Stimulated activated CD8-positive, alpha-beta memory T cell treated with anti-CD3 and anti-CD28 coated beads, Interleukin-2, amount 100 ng/mL, for 1 hour (primary cell): ENCODE measurements around the gene PSME3IP1.
"Not testable (repeated sequence)": the region's sequence is repeated elsewhere in the genome, so short reads cannot be mapped to it uniquely, and the experiment has no call there.

Experiments
- DNase-seq, 2 donors: peaks; one replicate each; pipeline ENCODE4 v3.0.0-alpha.2; 2020; ENCODE audit warnings: low read depth in 2 of 2

The PSME3IP1 gene

DNA sequence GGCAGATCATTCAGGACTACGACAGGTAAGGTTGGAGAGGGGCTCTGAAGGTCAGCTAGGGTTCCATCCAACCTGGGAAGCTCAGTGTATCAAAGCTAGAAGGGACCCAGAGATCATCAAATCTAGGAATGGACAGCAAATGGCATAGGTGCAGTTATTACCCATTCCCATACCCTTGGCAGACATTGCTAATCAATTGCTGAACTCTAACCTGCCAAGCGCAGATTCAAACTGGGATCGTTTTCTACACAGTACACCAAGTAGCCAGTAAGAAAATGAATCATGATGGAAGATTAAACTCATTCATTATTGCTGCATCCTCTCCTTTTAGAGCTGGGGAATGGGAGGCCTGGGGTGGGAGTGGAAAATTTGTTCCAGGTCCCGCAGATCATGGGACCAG is 59.9 kb downstream of the PSME3IP1 start:
- DNase-seq: no peak

DNA sequence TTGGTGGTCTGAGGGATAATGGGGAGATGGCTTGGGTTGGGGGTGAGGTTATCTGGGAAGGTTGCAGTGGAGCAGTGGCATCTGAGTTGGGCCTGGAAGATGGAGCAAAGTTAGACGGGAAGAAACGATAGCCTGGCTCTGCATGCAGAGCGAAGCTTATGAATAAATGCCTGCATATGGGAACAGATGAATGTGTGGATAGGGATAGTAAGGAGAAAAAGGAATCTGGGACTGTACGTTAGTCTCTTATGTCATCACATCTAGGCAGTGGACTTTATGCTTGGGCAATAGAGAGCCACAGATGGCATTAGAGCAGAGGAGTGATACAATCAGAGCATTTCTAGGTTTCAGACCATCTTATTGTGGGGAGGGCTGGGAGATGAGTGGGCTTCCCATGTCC is 60.5 kb downstream of the PSME3IP1 start:
- no peak for DNase-seq

DNA sequence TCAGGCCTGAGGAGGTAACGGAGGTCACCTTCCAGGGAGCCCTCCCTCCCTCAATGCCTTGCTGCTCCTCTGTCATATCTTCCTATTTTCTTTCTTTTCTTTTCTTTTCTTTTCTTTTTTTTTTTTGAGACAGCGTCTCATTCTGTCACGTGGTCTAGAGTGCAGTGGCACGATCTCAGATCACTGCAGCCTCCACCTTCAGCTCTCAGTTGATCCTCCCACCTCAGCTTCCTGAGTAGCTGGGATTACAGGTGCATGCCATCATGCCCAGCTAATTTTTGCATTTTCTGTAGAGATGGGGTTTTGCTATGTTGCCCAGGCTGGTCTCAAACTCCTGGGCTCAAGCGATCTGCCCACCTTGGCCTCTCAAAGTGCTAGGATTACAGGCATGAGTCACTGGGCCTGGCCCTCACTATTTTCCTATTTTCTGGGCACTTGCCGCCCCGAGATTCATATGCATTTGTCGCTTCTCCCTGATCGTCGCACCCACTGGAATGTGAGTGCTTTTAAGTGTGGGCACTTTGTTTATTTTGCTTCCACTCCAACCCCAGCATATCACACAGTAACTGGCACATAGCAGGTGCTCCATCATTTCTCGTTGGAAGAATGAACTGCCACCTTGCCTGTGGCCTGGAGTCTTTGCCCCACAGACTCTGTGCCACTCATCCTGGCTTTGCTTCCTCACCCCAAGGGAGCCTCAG is 61.7 kb downstream of the PSME3IP1 start:
- no peak for DNase-seq

DNA sequence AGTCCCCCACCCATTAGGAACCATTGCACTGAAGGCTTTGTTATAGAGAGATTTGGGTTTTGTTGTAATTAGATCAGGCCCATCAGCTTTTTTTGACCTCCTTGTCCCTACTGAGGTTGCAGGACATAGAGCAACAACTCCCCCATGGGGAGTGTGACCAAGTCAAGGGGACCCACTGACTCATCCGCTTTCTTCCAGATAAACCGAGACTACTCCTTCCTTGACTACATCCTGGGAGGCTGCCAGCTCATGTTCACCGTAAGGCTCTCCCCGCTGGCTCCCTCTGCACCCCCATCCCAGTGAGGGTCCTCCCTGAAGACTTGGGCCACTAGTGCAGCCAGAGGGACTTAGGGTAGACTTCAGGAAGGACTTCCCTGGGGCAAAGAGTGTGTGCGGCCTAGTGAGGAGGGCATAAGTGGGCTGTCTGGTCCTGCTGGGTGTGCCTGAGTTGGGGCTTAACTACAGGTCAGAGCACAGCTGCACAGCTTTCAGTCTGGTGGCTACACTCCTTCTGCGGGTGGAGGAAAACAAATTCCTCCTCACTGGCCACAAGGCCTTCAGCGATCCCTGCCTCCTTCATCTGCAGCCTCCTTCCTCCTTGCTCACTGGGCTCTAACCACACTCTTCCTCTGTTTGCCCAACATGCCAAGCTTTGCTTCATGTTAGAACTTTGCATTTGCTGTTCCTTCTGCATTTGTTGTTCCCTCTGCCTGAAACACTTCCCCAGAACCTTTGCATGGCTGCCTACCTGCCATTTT is 62.4 kb downstream of the PSME3IP1 start:
- no peak for DNase-seq

DNA sequence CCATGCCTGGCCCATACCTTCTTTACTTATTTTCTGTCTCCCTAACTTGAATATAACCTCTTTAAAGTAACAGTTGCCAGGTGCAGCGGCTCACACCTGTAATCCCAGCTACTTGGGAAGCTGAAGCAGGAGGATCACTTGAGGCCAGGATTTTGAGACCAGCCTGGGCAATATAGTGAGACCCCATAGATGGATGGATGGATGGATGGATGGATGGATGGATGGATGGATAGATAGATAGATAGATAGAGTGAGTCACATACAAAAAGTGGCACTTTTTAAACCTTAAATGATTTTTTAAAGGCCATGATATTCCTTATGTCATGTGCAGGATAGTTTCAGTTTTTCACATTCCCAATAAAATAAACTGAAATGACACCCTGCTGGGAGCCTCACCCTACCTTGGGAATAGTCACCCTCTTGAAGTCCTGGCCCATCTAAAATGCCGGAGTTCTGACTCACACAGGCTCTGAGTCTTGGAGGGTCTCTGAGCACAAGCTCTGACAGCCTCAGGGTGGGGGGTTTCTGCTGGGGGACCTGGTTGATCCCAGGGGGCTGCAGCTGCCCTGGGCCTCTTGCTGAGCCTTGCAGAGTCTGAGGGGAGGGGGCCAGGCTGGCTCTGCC is 67.3 kb downstream of the PSME3IP1 start:
- DNase-seq: no peak

DNA sequence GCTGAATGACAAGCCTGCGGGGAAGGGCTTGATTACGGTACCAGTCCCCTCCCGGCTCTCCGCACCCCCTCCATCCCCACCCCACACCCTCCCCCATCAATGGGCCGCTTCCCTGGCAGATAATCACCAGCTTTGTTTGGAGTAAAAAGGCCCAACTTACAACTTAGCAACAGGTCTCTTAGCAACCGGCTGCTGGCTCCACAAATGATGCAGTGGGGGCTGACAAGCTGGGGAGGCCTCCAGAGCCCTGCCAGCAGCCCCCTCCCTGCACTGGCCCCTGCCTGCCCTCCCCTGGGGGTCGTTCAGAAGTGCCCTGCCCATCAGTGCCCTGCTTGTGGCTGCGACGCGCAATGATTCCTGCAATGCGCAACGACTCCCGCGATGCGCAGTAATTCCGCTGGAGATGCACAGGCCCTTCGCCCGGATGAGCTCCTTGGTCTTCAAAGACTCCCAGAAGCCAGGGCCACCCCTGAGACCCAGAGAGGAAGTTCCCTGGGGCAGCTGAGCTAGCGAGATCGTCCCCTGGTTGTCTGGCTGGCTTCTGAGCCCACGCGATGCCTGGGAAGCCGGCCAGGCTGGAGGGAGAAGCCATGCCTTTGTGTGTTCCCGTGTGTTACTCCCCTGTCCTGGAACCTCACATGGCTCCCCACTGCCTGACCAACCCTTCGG is 70.2 kb downstream of the PSME3IP1 start:
- DNase-seq: no peak

DNA sequence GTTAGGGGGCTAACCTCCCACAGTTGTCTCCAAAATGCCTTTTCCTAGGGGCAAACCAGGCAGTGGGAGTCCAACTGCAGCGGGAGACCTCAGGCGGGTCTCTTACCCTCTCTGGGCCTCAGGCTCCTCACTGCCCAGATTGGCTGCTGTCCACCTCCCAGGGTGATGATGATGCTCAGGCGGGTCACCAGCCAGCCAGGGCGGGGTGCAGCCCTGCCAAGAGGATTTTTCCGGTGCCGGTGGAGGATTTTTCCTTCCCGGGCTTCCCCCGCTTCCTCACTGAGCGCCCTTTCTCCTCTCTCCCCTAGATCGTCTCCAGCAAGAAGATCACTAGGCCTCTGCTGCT is 70.7 kb downstream of the PSME3IP1 start:
- DNase-seq: no peak

DNA sequence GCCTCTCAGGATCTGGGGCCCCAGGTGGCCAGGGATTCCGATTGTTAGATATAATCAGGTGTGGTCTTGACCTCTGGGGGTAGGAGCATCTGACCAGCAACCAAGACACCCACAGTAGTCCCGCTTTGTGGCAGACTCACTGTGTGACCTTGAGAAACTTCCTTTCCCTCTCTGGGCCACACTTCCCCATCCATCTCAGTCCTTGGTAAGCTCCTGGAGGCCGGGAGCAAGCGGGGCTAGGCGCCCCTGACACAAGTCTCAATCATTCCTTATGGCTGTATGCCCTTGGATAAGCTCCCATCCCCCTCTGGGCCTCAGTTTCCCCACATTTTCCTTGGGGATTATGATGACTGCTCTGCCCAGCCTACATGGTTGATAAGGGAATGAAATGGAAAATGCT is 72.2 kb downstream of the PSME3IP1 start:
- DNase-seq: no peak

DNA sequence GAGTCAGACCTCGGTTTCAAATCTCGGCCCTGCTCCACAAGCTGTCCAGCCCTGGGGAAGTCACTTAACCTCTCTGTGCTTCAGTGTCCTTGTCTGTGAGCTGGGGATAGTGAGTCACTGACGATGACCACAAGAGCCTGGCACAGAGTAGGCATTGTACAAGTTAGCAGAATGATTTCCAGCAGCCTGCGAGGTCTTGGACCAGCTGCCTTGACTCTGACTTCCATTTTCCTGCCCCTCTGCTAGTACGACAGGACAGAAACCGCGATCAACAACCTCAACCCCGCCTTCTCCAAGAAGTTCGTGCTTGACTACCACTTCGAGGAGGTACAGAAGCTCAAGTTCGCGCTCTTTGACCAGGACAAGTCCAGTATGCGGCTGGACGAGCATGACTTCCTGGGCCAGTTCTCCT is 72.8 kb downstream of the PSME3IP1 start:
- no peak for DNase-seq

DNA sequence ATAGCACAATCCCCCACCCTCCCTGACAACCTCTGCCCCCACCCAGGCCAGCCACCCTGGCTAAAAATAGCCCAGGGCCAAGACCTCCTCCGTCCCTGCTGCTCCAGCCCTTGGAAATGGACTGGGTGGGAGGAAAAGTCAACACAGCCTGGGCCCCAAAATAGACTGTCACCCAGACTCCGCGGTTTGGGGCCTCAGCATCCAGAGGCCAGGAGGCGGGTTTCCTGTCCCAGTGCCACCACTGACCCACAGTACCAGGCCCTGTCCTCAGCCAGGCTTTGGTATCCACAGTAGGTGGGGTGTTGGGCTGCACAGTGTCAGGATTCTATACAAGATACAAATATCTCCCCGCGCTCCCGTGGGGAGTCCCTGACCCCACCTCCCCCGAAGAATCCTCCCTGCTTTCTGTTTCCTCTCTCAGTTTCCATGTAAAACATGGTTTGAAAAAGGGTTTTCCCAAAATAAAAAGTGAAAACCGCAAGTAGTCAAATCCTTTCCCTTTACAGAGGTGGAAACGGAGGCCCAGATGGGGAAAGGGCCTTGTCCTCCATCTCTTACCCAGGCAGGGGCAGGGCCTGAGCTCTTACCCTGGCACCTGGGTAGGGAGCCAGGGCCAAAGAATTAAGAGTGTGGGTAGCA is 73.3 kb downstream of the PSME3IP1 start:
- no peak for DNase-seq

DNA sequence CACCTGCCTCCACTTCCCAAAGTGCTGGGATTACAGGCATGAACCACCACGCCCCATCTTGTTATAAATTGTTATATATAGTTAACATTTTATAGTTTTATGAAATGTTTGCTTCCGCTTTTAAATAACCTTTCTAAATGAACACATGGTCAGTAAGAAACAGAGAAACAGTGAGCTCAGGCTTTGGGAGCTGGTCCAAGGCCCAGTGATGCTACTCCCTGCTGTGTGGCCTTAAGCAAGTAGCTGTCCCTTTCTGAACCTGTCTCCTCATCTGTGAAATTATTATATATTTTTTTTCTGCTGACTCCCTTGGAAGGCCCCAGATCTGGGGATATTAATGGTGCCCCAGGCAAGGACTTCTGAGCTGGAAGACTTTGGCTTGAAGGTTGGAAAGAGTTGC is 74.4 kb downstream of the PSME3IP1 start:
- DNase-seq: no peak

DNA sequence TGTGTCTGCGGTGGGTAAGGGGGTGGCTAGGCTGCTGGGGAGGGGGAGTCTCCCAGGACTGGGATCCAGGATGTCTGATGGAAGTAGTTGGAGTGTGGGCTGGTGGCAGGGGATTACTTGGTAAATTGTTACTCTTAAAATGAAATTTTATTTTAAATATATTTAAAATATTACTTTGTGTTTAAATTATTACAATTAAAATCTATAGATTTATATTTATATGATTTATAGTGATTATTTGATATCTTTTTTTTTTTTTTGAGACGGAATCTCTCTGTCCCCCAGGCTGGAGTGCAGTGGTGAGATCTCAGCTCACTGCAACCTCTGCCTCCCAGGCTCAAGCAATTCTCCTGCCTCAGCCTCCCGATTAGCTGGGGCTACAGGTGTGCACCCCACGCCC is 74.9 kb downstream of the PSME3IP1 start:
- no peak for DNase-seq

DNA sequence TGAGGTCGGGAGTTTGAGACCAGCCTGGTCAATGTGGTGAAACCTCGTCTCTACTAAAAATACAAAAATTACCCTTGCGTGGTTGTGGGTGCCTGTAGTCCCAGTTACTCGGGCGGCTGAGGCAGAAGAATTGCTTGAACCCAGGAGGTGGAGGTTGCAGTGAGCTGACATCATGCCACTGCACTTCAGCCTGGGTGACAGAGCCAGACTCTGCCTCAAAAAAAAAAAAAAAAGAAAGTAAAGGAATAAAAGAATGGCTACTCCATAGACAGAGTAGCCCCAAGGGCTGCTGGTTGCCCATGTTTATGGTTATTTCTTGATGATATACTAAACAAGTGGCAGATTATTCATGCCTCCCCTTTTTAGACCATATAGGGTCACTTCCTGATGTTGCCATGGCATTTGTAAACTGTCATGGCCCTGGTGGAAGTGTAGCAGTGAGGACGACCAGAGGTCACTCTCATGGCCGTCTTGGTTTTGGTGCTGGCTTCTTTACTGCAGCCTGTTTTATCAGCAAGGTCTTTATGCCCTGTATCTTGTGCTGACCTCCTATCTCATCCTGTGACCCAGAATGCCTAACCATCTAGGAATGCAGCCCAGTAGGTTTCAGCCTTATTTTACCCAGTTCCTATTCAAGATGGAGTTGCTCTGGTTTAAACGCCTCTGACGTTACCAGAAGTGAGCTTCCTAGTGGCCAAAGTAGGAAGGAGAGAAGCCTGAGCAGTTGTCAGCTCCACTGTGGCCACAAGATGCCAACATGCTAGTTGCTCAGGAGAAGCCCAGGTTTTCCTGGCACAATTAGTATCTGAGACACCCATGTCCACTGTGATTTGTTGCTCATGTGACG is 76.4 kb downstream of the PSME3IP1 start:
- not testable (repeated sequence) for DNase-seq

DNA sequence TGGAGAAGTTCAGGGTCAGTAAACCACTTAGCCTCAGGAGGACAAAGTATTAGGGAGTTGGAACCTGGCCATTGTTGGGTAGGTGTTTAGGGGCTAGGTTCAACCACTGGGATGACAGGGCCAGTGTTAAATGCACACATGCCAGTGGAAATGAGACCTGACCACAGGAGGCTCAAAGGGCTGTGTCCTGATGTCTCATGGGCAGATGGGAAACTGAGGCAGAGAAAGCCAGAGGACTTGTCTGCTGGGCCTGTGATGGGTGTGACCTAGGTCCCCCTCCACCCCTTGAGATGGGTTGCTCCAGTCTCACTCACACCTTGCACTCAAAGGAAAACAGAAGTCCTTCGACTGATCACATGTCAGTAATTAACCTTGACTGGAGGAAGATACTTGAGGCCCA is 77.4 kb downstream of the PSME3IP1 start:
- DNase-seq: no peak

DNA sequence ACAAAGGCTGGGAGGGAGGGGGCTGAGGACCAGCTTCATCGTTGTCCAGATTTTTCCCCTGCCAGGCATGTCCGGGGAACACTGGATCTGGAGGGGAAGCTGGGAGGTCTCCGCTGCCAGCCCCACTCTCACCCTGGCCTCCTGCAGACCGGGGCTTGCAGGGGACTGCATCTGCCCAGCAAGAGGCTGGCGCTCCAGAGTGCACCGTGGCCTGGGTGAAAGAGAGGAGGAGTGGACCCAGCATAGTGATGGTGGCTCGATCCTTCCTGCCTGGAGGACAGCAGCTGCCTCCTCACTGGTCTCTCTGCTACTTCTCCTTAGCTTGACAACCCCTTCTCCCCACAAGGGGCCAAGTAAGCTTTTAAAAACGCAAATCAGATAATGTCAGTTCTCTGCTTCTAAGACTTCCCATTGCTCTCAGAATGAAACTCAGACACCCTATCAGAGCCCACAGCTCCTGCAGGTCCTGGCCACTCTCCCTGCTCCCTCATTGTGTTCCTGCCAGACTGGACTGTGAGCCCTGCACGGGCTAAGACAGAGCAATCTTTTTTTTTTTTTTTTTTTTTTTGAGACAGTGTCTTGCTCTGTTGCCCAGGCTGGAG is 78.4 kb downstream of the PSME3IP1 start:
- no peak for DNase-seq

DNA sequence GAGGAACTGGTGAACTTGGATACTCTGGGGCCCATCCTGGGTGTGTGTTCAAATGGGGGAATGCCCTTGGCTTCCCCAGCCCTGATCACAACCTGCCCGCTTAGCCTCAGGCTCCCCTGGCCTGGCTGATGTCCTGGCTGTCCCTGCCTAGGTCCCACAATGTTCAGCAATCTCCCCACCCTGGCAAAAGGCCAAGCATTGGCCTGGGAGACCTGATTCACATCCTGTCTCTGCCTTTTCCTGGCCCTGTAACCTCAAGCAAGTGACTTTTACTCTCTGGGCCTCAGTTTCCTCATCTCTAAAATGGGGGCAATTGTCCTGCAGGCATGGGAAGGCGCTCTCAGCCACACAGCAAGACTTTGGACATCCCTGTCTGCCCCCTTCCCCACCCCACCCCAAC is 79.1 kb downstream of the PSME3IP1 start:
- DNase-seq: no peak

DNA sequence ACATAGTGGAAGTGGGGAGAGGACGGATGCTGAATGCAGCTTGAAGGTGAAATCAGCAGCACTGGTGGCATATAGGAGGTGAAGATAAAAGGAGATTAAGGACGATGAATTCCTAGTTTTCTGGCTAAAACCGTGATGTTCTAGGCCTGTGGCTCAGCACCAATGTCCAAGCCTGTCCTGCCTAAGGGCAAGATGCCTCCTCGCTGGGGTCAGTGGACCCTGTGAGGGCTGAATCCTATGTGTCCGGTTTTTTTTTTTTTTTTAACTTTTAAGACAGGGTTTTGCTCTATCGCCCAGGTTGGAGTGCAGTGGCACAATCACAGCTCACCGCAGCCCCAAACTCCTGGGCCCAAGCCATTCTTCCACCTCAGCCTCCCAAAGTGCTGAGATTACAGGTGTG is 80.7 kb downstream of the PSME3IP1 start:
- no peak for DNase-seq

DNA sequence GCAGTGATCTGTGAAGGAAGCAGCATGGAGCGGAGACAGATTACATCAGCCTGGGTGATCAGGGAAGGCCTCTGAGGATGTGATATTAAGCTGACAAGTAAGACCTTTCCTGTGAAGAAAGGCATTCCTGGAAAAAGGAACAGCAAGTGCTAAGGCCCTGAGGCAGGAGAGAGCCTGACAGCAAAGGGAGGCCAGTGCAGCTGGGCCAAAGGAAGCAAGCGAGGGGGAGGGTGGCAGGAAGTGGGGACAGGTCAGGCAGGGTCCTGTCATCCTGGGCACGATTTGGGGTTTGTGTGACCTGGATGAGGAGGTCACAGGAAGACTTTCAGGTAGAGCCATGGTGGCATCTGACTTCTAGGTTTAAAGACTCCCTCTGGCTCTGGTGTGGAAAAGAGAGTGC is 81.1 kb downstream of the PSME3IP1 start:
- no peak for DNase-seq

DNA sequence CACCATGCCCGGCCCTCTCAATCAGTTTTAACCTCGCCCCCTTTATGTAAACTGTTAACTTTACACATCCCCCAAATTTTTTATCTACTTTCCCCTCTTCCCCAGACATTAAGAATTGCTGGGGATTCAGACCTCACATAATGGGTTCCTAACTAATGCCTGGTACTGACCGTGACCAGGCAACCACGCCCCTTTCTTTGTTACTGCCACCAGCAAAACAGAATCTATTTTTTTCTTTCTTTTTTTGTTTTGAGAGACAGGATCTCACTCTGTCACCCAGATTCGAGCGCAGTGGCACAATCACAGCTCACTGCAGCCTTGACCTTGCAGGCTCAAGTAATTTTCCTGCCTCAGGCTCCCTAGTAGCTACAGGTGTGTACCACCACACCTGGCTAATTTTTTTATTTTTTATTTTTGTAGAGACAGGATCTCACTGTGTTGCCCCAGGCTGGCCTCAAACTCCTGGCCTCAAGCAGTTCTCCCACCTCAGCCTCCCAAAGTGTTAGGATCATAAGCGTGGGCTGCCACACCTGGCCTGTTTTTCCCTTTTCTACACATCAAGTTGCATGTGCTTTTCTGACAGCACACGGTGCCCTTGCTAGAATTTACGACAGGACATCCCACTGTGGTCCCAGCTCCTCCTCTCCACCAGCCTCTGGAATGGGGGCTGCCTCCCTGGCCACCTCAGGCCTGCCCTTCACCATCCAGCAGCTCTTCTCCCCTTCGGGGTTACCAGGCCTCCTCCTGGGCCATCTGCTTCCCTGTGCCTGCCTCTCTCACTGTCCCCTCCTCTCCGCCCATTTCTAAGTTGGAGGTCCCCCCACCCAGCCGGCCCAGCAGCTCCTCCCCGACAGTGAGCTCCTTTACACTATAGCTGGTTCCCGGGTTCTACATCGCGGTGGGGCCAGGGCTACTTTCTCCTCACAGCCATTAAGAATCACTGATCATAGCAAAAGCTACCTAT is 82.7 kb downstream of the PSME3IP1 start:
- no peak for DNase-seq
